Activated naive CD4-positive, alpha-beta T cell treated with anti-CD3 and anti-CD28 coated beads, Interleukin-2, amount 50 U/mL, for 72 hours (primary cell): ENCODE results near the gene ZNF423. TPM values are rescaled to one million over a fixed set of nuclear protein-coding genes. Genes with fewer than 3 reads are reported as not detected.

Source experiments
- ATAC-seq, 2 donors: fragments of 150-1000 bp; cut with Tn5 transposase; 2 replicates each; pipeline ENCODE4 v1.10.0; 2021; ENCODE audit warnings: mild to moderate bottlenecking in 2 of 2, moderate library complexity in 2 of 2
- DNase-seq, 2 donors: peaks; one replicate each; pipeline ENCODE4 v3.0.0; 2021 to 2022; ENCODE audit warnings: low spot score in 2 of 2
- H3K27ac Mint-ChIP-seq, 2 donors: one replicate each; pipeline ENCODE4 v1.8.0; 2022; ENCODE audit warnings: mild to moderate bottlenecking in 2 of 2, mixed read lengths in 2 of 2
- H3K36me3 Mint-ChIP-seq, 2 donors: one replicate each; pipeline ENCODE4 v1.8.0; 2022; ENCODE audit warnings: mixed read lengths in 2 of 2
- H3K9me3 Mint-ChIP-seq, 2 donors: one replicate each; pipeline ENCODE4 v1.8.0; 2022; ENCODE audit warnings: mixed read lengths in 2 of 2
- total RNA-seq, 2 donors: library from RNA; stranded (reverse); gene quantifications; one replicate each; pipeline ENCODE4 v1.2.3, GENCODE V29; 2022

Gene ZNF423
- total RNA-seq, 2 donors from 2014 or later = 0.05 TPM; not detected in 1

DNA sequence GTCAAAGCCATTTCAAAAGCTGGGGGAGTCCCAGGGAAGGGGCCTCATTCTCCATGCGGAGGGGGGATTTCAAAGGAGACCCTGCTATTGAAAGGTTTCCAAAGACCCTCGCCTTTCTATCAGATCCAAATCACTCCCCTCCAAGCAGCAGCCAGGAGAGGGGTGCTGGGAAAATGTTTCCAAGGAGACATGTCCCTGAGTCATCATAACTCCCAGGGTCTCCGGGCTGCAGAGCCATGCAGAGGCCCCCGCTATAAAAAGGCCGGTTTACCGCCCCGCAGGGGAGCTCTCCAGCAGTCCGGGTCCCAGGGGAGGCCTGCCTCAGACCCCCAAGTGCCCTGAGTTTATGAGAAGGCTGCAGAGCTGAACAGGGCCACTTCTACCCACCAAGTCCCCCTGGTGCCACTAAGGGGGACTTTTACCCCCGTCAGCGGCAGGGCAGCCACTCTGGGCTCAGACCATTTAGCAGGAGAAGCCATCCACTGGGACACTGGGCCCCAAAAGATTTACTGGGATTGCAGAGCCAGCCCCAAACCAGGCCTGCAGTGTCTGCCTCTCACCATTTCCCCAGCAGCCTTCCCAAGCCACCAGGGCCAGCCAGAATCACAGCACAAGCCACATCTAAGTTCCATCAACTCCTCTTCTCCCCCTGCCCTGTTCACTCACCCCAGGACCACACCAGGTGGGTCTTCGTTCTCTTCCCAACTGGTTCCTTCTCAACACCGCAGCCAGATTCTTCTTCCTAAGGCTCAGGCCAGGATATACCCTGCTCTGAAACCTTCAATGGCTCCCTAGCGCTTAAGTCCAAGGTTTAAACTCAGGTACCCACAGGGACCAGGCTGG, 234.4 kb downstream of the ZNF423 start:
- Mint-ChIP-seq H3K36me3 (no peaks in the 10 kb centered on the region), H3K27ac (no peak overlapping the region)
- DNase-seq = peak in 1 of 2 donors; percentile 20

DNA sequence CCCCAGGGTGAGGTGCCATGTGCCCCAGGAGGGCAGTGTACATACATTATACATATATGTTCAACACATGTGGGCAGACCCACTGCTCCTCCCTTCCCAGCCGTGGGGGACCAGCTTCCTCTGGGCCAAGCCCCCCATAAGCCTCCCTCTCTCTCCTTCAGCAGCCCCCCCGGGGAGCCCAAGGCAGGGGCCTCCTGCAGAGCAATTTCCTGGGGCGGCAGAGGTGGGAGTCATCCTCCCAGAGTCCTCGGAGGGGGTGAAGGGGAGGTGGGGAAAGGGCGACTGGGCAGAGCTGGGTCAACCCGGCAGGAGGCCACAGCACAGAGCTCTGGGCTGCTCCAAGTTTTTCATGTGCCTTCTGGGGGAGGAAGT, 235.1 kb downstream of the ZNF423 start:
- ATAC-seq (no peak), DNase-seq (peak in 1 of 2 donors; percentile 2)
- H3K27ac Mint-ChIP-seq = no peak overlapping the region
- H3K36me3 Mint-ChIP-seq = no peaks in the 10 kb centered on the region
- no peaks in the 10 kb centered on the region for H3K9me3 Mint-ChIP-seq

More for the DNA sequence above, 234.4 kb downstream of the ZNF423 start:
- no peaks in the 10 kb centered on the region for H3K9me3 Mint-ChIP-seq
- ATAC-seq = no peak

GRCh38 chr16:49620158-49620868, 235.6 kb downstream of the ZNF423 start:
- ATAC-seq (no peak), DNase-seq (peak in 1 of 2 donors; percentile 26)
- no peaks in the 10 kb centered on the region for H3K9me3 Mint-ChIP-seq
- no peak overlapping the region for H3K27ac Mint-ChIP-seq
- no peaks in the 10 kb centered on the region for H3K36me3 Mint-ChIP-seq

DNA sequence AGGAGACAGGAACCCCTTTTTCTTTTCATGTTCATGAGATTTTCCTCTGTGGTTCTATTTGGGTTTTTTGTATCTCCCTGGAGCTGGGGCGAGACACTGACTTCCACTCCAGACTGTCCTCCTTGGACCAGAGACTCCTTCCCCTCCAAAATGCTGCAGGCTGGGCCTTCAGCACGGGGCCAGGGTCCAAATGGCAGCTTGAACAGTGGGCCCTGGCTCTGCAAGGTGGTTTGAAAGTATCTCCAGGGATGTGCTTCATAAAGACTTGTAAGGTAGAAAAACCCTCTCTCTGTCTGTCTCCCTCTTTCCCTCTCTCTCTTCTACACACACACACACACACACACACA, 236.1 kb downstream of the ZNF423 start:
- Mint-ChIP-seq H3K36me3 (no peaks in the 10 kb centered on the region), H3K9me3 (no peaks in the 10 kb centered on the region), H3K27ac (no peak overlapping the region)
- no peak for ATAC-seq
- no peak for DNase-seq

GRCh38 chr16:49618955-49619354, 237.0 kb downstream of the ZNF423 start:
- Mint-ChIP-seq H3K9me3 (no peaks in the 10 kb centered on the region), H3K36me3 (no peaks in the 10 kb centered on the region), H3K27ac (no peak overlapping the region)
- no peak for ATAC-seq
- DNase-seq = no peak

GRCh38 chr16:49617710-49618330, 238.1 kb downstream of the ZNF423 start:
- DNase-seq (peak in 1 of 2 donors; percentile 23), ATAC-seq (no peak)
- H3K27ac Mint-ChIP-seq = no peak overlapping the region
- no peaks in the 10 kb centered on the region for H3K9me3 Mint-ChIP-seq
- no peaks in the 10 kb centered on the region for H3K36me3 Mint-ChIP-seq

DNA sequence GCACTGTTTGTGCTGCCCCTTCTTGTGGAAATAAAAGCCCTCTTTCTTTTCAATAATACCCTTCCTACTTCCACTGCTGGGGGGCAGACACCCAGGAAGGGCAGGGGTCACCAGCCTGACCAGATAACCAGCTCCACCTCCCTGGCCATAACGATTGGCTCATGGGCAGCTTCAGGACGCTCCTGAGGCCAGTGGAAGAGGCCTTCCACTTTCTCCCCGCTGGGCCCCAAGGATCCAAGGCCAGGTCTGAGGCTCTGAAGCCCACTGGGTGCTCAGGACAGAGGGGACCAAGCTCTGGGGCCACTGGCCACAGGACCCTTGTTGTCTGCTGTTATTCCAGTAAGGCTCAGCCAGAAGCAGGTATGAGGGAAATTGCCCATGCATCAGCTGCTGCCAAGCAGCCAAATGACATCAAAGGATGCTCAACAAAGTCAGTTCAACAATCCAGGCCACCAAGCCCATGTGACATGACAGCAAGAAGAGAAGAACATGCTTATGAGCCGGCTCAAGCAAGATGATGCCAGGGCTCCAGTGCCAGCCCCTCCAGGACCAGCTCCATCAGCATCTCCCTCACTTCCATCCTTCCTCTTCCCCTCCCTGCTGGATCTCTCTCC, 238.8 kb downstream of the ZNF423 start:
- no peak for ATAC-seq
- H3K9me3 Mint-ChIP-seq = no peaks in the 10 kb centered on the region

GRCh38 chr16:49615576-49615975, 240.3 kb downstream of the ZNF423 start:
- ATAC-seq (no peak), DNase-seq (peak in 1 of 2 donors; percentile 23)
- no peaks in the 10 kb centered on the region for H3K9me3 Mint-ChIP-seq
- H3K27ac Mint-ChIP-seq = no peak overlapping the region
- no peaks in the 10 kb centered on the region for H3K36me3 Mint-ChIP-seq

More for the DNA sequence above, 238.8 kb downstream of the ZNF423 start:
- peak in 1 of 2 donors; percentile 30 for DNase-seq
- Mint-ChIP-seq H3K27ac (no peak overlapping the region), H3K36me3 (no peaks in the 10 kb centered on the region)

DNA sequence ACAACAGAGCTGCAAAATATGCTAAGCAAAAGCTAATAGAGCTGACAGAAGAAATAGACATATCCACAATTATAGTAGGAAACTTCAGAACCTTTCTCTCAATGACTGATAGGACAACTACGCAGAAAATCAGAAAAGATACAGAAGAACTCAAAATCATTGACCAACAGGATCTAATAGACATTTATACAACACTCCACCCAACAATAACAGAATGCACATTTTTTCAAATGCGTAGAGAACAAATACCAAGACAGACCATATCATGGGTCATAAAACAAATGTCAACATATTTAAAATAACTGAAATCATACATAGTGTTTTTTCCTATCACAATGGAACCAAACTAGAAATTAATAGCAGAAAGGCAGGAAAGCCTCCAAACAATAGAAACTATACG, 244.9 kb downstream of the ZNF423 start:
- H3K9me3 Mint-ChIP-seq = no peaks in the 10 kb centered on the region
- no peak for DNase-seq
- no peak overlapping the region for H3K27ac Mint-ChIP-seq
- H3K36me3 Mint-ChIP-seq = no peaks in the 10 kb centered on the region
- ATAC-seq = no peak

GRCh38 chr16:49608779-49609178, 247.1 kb downstream of the ZNF423 start:
- H3K27ac Mint-ChIP-seq = no peak overlapping the region
- H3K9me3 Mint-ChIP-seq = no peaks in the 10 kb centered on the region
- no peak for DNase-seq
- H3K36me3 Mint-ChIP-seq = no peaks in the 10 kb centered on the region
- no peak for ATAC-seq

GRCh38 chr16:49608098-49608497, 247.8 kb downstream of the ZNF423 start:
- Mint-ChIP-seq H3K9me3 (no peaks in the 10 kb centered on the region), H3K27ac (no peak overlapping the region), H3K36me3 (no peaks in the 10 kb centered on the region)
- no peak for DNase-seq
- no peak for ATAC-seq

DNA sequence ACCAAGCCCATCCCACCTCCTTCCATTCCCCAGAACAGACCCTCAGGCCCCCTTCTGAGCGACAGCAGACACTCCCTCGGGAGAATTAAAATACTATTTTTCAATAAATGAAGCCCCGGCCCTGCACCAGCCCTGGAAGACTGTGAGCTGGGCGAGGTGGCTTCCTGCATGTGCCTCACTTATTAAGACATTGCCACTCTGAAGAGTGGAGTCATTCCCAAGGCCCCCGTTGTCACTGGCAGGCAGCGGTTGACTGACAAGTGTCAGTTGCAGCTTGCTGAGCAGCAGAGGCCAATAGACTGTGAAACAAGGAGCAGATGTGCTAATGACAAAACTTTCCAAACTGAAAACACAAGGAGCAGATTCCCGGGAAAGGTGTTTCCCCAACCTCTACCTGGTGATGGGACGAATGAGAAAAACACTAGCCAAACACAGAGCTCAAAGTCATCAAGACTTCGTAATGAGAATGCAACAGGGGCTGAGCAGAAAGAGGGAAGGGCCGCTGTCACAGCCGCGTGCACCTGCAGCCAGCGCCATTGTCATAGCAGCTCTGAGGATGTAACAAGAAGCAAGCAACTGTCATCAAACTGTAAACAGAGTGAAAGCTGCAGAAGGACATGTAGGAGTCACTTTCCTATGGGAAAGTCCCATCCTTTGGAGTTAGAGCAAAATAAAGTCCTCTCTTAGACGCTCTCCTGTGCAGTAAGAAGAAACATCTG, 250.2 kb downstream of the ZNF423 start:
- no peak for DNase-seq
- H3K36me3 Mint-ChIP-seq = no peaks in the 10 kb centered on the region
- H3K9me3 Mint-ChIP-seq = no peaks in the 10 kb centered on the region
- ATAC-seq = no peak
- H3K27ac Mint-ChIP-seq = no peak overlapping the region

GRCh38 chr16:49604602-49605001, 251.3 kb downstream of the ZNF423 start:
- no peak for DNase-seq
- no peaks in the 10 kb centered on the region for H3K9me3 Mint-ChIP-seq
- no peak for ATAC-seq
- no peaks in the 10 kb centered on the region for H3K36me3 Mint-ChIP-seq
- no peak overlapping the region for H3K27ac Mint-ChIP-seq

- ATAC-seq = no peak
- DNase-seq = no peak
Measured at GRCh38 chr16:49603956-49604355, 252.0 kb downstream of the ZNF423 start.

GRCh38 chr16:49602976-49603310, 253.0 kb downstream of the ZNF423 start:
- ATAC-seq = no peak
- DNase-seq = no peak
- Mint-ChIP-seq H3K27ac (no peak overlapping the region), H3K9me3 (no peaks in the 10 kb centered on the region), H3K36me3 (no peaks in the 10 kb centered on the region)

More at GRCh38 chr16:49603956-49604355, 252.0 kb downstream of the ZNF423 start:
- H3K36me3 Mint-ChIP-seq = no peaks in the 10 kb centered on the region
- H3K27ac Mint-ChIP-seq = peak overlapping the region in 1 of 2 donors; percentile 55
- no peaks in the 10 kb centered on the region for H3K9me3 Mint-ChIP-seq

- ATAC-seq (no peak), DNase-seq (peak in 1 of 2 donors; percentile 20)
- Mint-ChIP-seq H3K9me3 (no peaks in the 10 kb centered on the region), H3K27ac (no peak overlapping the region), H3K36me3 (no peaks in the 10 kb centered on the region)
Measured at GRCh38 chr16:49602201-49602975, 253.5 kb downstream of the ZNF423 start.
